H1 (cell line): ENCODE measurements around the gene MRPL50. TPM values are rescaled to one million over a fixed set of nuclear protein-coding genes. Genes with fewer than 3 reads are reported as not detected.

Source experiments
- BACH1 ChIP-seq: IDR thresholded peaks from 2 replicates; pipeline ENCODE4 v1.6.1; 2012; ENCODE audit warnings: low read length, improper control_type of control experiment
- BCL11A ChIP-seq, 2 experiments: IDR thresholded peaks; one replicate each; pipeline ENCODE4 v1.6.1; 2011; ENCODE audit warnings: low read depth in 2 of 2, low read length in 2 of 2, mild to moderate bottlenecking in 2 of 2
- CHD1 ChIP-seq: IDR thresholded peaks from 2 replicates; pipeline ENCODE4 v1.6.1; 2012; ENCODE audit warnings: low read depth, low read length, improper control_type of control experiment
- CTBP2 ChIP-seq: IDR thresholded peaks from 2 replicates; pipeline ENCODE4 v1.7.0; 2011; ENCODE audit warnings: borderline replicate concordance, mild to moderate bottlenecking, moderate library complexity, mixed read lengths, low read length; ENCODE audit not compliant: insufficient read depth, insufficient read length
- JUN ChIP-seq: IDR thresholded peaks from 2 replicates; pipeline ENCODE4 v1.6.1; 2011; ENCODE audit warnings: low read depth, mild to moderate bottlenecking, improper control_type of control experiment, low read length
- NRF1 ChIP-seq: IDR thresholded peaks from 2 replicates; pipeline ENCODE4 v1.6.1; 2011; ENCODE audit warnings: mild to moderate bottlenecking, low read depth, low read length, improper control_type of control experiment
- RBBP5 ChIP-seq: IDR thresholded peaks from 2 replicates; pipeline ENCODE4 v1.7.1; 2012; ENCODE audit warnings: low read depth, mild to moderate bottlenecking, inconsistent platforms, low read length, moderate library complexity, borderline replicate concordance
- SAP30 ChIP-seq: fragments of 300-600 bp; sonication (generic); IDR thresholded peaks from 2 replicates; pipeline ENCODE4 v1.7.1; 2012; ENCODE audit warnings: low read length, moderate library complexity, mild to moderate bottlenecking, inconsistent platforms; ENCODE audit not compliant: insufficient read depth, insufficient replicate concordance
- TBP ChIP-seq: IDR thresholded peaks from 2 replicates; pipeline ENCODE4 v1.6.1; 2011; ENCODE audit warnings: low read depth, low read length, improper control_type of control experiment
- polyA plus RNA-seq, 7 experiments: library from polyadenylated mRNA; depleted of rRNA in 3 of 7; stranded (reverse) in 5 of 7; unstranded in 2 of 7; fragments of >200 nt in 5 of 7; fragments of 200-250 nt in 2 of 7; gene quantifications; 1 replicate in 5 of 7; 2 replicates in 1 of 7; 4 replicates in 1 of 7; pipeline versions ENCODE4 v1.2.1 to v1.2.3, GENCODE V29; 2011 to 2013; ENCODE audit warnings: missing spikeins in 2 of 7, mixed read lengths in 2 of 7
- total RNA-seq: library from RNA; stranded (reverse); fragmentation: NEBNext Ultra II Directional; extraction: Animal tissue kit (Norgen Biotek cat#: 25700); gene quantifications from 2 replicates; pipeline ENCODE4 v1.2.1, GENCODE V29; 2021
- TF ChIP-seq, protein P1 (sequence below): IDR thresholded peaks from 2 replicates; pipeline ENCODE4 v1.6.1; 2012; ENCODE audit warnings: inconsistent platforms

The MRPL50 gene
- total and polyA plus RNA-seq, 2 of the 8 experiments (the other 6 are each of a cell fraction or from before 2014, with no cell fraction given): 17.8 to 25.1 TPM

DNA sequence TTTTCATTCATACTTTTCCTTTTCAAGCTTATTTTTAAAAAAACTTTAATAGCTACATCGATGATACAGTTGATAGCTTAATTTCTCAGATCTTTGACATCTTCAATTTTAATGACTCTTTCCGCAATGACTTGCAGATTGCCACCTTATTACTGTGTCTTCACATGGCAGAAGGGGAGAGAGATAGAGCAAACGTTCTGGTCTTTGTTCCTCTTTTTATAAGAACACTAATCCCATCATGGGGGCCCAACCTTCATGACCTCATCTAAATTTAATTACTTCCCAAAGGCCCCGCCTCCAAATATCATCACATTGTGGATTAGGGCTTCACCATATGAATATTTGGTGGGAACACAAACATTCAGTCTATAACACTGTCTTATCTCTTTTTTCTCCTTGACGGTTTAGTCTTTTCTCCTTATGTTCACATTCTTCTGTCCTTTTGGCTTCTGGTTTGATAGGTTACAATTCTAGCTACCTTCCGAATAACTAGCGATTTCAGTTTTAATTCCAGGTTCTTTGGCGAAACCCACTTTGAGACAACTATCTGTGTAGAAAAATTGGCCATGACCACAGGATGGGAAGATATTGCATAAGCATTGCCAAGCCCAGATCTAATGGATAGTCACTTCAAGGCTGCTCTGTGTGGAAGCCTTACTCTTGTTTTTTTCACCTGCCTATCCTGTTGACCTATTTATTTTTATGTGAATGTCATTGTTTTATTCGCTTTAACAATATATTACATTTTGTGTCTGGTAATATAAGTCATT is 5.3 kb upstream of the MRPL50 start (continued):
- TF ChIP-seq CTBP2 (no peak), CHD1 (no peak), SAP30 (no peak), TBP (no peak), BACH1 (no peak), JUN (no peak), RBBP5 (no peak), BCL11A (IDR thresholded peaks at IDR 0.05; ENCODE audit: low read depth in 2 of 2, low read length in 2 of 2) (no peak), NRF1 (no peak)
- TF ChIP-seq, protein P1, sequence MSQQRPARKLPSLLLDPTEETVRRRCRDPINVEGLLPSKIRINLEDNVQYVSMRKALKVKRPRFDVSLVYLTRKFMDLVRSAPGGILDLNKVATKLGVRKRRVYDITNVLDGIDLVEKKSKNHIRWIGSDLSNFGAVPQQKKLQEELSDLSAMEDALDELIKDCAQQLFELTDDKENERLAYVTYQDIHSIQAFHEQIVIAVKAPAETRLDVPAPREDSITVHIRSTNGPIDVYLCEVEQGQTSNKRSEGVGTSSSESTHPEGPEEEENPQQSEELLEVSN: no peak
- TF ChIP-seq, all 59 proteins: peak for 0
